ENCODE results near the gene EHD1. TPM values are rescaled to one million over a fixed set of nuclear protein-coding genes. Genes with fewer than 3 reads are reported as not detected.

Gene EHD1
- total RNA-seq, 1 donor from 2014 or later: 106 TPM

DNA sequence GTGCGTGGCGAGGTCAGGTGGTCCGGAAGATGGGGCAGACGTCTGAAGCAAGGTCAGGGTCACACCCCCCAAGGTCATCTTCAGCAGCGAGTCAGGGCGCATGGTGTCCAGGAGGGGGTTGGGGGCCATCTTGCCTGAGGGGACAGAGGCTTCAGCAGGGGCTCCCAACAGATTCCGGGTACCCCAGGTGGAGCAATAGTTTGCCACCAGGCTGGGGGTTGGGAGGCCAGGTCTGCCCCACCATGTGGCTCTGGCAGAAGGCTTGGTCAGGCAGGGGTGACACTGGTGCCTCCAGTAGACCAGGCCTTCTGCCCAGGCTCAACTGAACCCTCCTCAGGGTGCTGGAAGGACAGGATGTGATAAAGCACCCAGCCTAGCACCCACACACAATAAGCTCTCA, 32.7 kb upstream of the EHD1 start:
- intact Hi-C loops (cut with micrococcal nuclease): no loop called here

DNA sequence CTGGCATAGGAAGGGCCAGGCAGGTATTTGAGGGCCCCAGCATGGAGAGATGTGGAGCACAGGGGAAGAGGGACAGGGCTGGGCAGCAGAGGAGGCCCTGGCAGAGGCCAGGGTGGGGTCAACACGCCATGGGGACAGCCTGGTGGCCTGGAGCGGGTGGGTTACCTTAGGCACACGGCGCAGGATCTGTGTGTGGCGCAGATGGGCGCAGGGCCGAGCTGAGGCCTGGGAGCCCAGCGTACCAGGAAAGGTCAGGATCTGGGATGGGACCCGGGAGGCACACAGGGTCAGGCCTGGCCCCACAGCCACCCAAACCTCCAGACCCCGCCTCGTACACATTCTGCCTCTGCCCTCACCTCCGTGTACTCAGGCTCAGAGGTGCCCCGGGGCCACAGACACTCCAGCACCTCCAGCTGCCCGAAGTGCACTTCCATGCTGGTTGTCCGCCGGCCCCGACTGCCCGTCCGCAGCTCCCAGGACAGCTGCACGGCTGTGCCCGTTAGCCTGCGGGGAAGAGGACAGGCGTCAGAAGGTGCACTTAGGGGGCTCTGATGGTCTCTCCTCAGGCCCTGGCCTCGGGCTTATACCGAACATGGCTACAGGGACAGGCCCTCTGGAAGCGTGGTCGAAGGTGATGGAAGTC, 32.2 kb upstream of the EHD1 start:
- intact Hi-C loops (cut with micrococcal nuclease): no loop called here

DNA sequence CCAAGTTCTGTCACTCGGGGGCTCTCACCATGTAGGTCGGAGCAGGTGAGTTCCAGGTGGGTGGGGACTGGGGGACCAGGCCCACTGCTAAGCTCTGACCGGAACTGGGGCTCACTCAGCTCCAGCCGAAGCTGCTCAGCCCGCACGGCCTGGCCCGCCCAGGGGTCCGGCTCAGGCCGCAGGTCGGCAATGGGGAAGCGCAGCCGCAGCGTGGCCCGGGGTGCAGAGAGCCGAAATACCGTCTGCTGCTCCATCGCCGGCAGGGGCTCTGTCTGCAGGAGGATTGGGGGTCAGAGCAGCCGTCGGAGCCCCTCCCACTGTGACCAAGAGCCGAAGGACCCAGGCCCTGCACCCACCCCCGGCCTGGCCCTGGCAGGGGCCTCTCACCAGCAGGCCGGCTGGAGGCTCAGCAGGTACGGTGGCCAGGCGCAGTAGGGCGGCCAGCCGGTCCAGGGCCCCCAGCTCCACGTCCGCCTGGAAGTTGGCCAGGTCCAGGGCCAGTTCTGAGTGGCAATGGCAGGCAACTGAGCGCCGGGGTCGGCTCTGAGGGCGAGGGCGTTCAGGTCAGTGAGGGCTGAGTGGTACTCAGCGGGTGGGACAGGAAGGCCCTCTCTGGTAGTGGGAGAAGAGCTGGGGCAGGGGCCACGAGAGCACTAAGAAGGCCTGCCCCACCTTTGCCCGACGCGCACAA, 31.4 kb upstream of the EHD1 start:
- intact Hi-C loops (cut with micrococcal nuclease): no loop called here

DNA sequence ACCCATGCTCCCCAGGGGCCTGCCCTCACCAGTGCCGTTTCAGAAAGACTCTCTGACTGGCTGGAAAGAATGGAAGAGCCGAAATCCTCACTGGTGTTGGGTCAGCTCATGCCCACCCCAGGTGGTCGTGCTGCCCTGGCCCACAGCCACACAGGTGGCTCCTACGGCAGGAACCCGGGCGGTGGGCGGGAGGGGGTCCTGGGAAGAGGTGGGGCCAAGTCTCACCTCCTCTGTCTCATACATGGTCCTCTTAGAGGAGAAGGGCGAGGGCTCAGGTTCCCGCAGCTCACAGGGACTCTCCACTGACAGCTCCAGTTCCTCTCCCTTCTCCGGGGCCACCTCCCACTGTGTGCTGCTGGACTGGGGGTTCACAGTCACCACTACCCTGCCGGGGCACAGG, 30.3 kb upstream of the EHD1 start:
- intact Hi-C loops (cut with micrococcal nuclease): no loop called here

DNA sequence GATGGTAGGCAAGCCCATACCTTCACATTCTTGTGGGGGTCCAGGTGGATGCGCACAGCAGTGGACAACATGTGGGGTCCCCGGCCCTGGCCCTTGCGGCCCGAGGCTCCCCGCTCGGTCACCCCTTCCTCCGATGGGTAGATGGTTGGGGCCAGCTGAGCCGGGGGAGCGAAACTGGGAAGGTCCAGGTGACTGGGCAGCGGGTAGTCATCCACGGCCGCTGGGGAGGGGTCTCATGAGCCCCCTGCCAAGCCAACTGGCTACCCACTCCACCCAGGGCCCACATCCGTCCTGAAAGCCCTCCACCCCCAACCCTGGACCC, 27.9 kb upstream of the EHD1 start:
- intact Hi-C loops (cut with micrococcal nuclease): no loop called here

DNA sequence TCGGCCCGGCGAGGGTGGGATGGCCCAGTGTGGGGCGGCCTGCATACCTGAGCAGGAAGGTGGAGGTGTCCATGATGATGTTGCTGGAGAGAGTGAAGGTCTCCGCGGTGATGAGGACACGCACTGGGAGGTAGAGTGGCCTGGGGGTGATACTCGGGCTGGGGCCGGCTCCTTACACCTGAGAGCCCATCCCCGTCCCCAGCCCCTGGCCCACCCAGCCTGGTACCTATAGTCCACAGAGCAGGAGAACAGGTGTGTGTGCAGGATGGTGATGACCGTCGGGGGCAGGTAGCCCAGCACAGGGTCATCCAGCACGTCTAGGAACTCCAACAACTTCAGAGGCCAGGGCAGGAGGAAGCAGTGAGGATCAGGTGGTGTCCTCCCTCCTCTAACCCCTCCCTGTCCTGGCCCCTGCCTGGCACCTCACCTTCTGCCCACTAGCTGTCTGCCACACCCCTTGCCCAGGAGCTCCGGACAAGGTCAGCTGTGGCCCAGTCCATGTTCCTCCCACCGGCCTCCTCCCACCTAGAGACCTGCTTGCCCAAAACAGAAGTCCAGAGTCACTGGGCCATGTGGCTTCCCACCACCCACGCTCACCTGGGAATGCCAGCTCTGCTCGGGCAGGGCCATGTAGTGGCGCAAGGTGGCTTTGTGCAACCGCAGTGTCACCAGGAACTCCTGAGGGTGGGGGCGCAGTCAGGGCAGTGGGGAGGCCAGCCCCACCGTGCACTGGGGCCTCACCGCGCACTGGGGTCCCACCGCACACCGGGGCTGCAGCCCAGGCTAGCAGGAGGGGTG, 27.3 kb upstream of the EHD1 start:
- intact Hi-C loops (cut with micrococcal nuclease): no loop called here

DNA sequence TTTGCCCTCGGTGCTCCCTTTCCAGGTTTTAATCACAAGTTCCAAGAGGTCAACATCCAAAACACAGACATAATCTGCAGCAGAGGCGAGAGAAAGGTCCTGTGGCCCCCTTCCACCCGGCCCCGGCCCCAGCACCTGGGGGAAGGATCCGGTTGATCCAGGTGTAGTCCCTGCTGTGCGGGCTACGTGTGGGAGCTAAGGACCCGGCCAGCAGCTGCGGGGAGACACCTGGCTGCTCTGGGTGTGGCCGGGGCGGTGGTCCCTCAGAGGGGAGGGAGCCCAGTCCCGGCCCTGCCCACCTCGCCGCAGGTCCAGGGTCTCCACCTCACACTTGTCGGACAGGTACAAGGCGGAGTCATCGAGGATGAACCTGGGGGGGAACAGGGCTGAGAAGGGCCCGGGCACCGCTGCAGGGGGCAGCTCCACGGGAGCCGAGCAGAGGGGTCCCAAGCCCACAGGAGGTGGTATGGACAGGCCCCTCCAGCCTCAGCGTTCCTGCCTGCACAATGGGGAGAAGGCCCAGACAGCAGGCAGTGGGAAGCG, 24.9 kb upstream of the EHD1 start:
- intact Hi-C loops (cut with micrococcal nuclease): no loop called here

DNA sequence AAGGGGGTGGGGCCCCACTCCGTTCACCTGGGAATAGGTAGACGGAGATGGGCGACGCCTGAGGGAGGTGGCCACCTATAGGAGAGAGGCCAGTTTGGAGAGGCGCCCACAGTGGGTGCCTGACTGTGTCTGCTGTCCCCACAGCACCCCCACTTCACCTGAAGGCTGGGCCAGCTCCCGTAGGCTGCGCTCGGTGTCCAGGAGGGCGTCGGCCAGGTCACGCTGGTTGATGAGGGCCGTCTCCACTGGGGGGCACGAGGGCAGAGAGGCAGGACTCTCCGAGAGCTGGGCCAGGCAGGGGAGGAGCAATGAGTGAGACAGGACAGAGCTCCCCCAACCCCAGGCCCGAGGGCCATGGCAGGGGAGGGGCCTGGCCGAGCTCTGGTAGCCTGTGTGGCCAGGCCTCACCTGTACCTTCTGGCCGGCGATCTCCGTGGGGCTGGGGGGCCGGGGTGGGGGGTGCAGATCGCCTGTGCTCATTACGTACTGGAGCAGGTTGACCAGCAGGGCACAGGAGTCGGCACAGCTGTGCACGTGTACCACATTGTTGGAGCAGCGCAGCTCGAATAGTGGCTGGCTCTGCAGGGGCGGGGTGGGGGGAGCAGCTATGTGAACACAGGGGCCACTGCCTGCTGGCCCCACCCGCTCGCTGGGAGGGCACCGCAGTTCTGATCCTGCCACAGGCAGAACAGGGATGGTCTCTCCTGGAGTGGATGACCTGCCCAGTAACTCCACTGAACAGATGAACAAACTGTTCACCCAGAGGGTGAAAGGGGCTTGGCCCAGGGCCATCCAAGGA, 23.9 kb upstream of the EHD1 start:
- intact Hi-C loops (cut with micrococcal nuclease): no loop called here

DNA sequence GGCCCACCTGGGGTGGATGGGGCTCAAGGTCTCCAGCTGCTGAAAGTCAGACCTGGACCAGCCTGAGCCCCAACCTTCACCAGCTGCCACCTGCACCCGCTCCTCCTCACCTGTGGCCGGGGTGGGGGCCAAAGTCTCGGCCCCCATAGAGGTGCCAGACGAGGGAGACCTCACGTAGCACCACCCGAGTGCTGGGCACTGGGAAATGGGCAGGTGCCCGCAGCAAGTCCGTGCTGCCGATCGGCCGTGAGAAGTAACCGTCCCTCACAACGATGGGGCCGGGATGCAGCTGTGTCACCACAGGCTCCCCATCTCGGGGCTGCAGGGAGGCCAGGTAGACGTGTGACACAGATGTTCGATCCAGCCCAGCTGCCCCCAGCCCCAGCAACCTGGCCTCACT, 22.4 kb upstream of the EHD1 start:
- intact Hi-C loops (cut with micrococcal nuclease): no loop called here

DNA sequence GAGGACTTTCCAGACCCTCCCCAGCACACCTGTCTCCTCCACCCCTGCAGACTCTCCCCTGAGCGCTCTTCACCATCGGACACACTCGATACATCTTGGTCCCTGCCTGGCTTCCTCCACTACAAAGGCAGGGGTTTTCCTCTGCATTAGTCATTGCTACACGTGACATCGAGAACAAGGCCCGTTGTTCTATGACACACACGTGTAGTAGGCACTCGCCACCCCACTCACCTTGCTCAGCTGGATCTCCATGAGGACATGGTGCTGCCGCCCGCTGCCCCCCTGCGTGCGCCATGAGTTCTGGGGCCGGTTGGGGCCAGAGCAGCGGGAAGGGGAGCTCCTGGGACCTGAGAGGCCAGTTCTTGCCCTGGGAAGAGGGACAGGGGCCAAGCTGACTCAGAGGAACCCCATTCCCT, 21.9 kb upstream of the EHD1 start:
- intact Hi-C loops (cut with micrococcal nuclease): no loop called here

DNA sequence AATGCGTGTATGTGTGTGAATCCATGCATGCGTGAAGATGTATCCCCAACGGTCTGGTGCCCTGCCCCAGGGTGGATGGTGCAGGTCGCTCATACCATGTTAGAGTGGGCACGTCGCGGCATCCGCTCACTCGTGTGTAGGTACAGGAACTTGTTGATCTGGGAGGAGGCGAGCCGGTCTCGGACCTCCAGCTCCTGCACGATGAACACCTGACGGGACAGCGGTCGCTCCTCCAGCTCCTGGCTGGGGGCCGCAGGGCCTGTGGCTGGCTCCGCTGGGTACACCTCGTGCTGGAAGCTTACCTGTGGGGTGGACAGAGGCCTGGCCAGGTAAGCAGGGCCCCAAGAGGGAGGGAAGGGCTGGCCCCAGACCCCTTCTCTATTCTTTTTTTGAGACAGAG, 20.1 kb upstream of the EHD1 start:
- intact Hi-C loops (cut with micrococcal nuclease): no loop called here

DNA sequence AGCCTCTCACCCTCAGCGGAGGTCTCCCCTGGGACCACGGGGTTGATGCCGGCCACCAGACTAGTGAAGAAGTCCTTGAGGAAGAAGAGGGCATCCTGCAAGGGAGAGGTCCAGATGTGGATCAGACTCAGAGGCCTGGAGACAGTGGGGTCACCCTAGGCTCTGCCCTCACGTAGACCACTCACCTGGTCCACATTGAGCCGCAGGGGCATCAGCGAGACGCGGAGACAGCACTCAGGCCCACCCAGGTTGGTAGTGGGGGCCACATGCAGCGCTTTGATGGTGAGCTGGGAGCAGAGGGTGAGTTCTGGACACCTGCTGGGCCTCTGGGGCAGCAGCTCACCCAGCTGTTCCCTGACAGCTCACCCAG, 19.6 kb upstream of the EHD1 start:
- intact Hi-C loops (cut with micrococcal nuclease): no loop called here

DNA sequence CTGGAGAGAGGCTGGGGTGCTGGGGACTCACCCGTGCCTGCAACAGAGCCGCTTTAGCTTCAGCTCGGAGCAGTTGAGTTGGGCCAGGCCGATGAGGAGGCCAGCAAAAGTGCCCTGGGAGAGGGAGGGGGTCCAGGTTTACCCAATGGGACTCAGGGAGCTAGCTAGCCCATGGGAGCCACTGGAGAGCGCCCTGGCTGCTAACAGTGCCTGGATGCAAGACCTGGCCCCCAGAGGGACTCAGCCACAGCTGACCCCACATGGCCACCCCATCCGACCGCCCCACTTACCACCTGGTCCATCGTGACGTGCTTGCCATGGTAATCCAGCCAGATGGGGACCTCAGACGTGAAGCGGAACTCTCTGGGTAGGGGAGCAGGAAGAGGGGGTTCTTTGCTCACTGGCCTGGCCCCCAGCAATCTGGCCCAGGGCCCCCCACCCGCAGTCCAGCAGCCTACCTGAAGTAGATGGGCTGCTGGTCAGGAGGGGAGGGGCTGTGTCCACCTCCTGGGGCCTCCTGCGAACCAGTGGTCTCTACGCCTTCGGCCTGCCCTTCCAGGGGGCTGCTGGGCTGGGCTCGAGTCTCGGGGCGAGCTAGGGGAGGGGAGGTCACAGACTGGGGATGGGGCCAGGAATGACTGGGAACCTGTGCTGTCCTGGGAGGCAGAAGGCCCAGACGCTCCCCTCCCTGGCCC, 19.1 kb upstream of the EHD1 start:
- intact Hi-C loops (cut with micrococcal nuclease): no loop called here

DNA sequence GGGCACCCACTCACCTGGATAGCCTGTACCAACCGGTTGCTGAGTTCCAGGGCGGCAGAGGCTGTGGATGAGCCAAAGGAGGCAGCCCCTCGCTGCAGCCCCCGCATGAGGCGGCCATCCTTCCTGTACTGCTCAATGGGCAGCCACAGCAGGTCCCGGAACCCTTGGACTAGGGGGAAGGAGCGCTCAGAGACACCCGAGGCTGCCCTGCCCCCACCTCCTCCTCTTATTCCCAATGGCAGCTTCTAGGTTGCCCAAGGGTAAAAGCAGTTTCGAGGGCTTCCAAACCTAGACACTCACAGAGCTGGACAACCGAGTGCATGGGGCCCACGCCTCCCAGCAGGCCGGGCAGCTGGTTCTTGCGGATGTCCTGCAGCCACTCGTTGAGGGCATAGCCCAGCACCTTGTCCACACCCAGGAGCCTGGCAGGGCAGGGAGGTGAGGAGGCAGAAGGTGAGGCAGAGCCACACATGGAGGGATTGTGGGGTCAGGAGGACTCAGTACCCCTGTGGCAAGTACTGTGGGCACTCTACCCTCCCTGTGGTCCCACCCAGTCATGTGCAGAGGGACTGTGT, 18.1 kb upstream of the EHD1 start:
- intact Hi-C loops (cut with micrococcal nuclease): no loop called here

DNA sequence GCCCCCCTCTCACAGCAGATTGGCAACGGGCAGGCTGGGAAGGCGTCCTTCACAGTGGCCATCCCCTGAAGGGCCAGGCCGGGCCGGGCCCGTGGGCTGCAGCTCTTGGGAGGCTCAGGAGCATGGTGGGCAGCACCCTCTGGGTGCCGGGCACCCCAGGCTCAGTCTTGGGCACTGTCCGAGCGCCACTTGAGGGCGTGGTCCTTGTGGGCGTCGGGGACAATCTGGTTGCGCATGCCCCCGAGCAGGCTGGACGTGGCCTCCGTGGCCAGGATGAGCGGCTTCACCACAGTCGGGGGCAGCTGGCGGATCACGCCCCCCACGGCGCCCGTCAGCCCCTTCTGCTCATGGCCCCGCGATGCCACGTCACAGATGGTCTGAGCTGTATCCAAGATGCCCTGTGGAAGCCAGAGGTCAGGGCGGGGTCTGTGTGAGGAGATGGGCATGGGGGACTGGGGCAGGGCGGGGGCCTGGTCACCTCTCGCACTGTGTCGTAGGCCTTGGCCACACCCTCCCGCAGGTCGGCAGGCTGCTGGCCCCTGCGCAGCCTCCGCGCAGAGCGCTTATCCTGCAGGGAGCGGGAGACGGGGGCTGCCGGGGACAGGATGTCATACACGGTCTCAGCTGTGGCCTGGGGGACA, 16.5 kb upstream of the EHD1 start:
- intact Hi-C loops (cut with micrococcal nuclease): loop anchor here (1.0 kb wide), 1 partner anchor 48 kb away; no protein-coding TSS in a partner anchor

DNA sequence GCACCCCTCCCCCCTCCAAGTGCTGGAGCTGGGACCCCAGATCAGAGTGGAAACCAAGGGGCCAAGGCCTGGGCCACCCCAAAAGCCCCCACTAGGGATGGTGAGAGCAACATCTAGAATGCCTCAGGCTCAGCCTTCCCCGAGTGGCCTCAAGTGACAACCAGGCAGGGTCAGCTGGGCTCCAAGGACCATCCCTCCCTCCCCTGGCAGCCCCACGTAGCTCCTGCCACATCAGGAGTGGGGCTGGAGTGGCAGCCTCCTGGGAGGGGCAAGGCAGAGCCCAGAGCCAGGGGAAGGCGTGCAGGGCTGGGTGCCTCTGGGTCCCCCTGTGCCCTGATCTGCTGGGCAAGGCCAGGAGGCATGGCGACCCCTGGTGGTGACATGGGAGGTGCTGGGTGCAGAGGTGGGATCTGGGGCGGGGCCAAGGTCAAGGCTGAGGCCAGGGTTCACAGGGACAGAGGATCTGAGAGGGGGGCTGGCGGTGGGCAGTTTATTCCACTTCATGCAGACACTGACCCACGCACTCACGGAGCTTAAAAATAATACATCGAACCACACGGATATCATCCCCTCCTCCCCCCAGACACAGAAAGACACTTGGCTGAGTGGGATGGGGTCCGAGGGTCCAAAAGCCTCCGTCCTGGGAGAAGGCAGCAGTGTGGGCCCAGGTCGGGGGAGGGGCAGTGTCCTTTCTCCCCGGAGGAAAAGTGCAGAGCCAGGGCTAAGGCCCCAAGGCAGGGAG, 15.8 kb upstream of the EHD1 start:
- intact Hi-C loops (cut with micrococcal nuclease): loop anchor here (1.0 kb wide), 1 partner anchor 47 kb away; no protein-coding TSS in a partner anchor

DNA sequence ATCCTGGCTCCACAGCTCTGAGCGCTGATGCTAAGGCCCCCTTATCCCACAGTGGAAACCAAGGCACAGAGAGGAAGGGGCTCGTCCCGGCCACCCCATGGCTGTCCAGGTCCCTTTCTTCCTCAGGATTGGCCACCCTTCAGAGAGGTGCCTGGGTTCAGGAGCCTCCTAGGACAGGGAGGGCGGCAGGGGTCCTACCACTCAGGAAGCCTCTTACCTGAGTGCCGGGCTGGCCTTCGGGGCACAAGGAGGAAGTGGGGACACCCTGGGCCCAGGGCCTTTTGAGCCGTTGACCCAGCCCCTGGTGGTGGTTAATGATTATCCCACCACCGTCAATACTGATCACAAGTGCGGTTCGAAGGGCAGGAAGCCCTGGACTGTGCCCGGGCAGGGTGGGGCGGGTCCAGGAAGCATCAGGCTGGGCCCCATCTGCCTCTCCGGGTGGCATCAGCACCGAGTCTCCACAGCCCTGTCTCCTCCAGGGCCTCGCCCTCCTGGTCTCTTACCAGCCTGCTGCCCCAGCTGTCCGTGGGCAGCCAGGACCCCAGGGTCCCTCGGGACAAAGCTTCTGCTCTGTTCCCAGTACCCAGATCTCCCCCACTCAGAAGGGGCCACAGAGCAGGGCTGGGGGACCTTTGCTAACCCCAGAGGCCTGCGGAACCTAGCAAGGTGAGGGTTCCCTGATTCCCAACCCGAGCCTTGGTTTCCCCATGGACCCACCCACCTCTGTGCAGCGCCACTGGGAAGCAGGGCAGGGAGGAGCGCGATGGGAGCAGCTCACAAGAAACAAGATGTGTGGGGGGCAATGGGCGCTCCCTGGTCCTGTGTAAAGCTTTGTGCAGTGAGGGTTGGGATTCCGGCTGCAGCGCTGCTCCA, 15.0 kb upstream of the EHD1 start:
- intact Hi-C loops (cut with micrococcal nuclease): loop anchor here (1.0 kb wide), 1 partner anchor 46 kb away; no protein-coding TSS in a partner anchor

DNA sequence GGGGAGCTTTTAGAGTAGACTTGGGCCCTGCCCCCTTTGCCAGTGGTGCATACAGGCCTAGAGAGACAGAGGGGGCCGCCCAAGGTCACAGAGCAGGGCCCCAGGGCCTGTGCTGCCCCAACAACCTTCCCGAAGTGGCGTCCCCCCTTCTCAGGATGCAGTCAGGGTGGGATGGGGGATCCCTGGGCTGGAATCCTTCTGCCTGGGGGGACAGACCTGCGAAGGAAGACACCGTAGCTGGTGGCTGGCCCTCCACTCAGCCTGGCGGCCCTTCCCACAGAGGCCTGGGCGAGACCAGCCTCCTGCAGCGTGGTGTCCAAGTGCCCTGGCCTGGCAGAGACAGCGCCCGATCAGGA, 14.4 kb upstream of the EHD1 start:
- intact Hi-C loops (cut with micrococcal nuclease): no loop called here
